Measurements from ENCODE around the gene TMEM178B. TPM values are rescaled to one million over a fixed set of nuclear protein-coding genes. Genes with fewer than 3 reads are reported as not detected.
"Not testable (repeated sequence)": the region's sequence is repeated elsewhere in the genome, so short reads cannot be mapped to it uniquely, and the experiment has no call there.

The TMEM178B gene
- total and polyA plus RNA-seq, 12 donors: 1.2 to 54.6 (median 25.7) TPM

DNA sequence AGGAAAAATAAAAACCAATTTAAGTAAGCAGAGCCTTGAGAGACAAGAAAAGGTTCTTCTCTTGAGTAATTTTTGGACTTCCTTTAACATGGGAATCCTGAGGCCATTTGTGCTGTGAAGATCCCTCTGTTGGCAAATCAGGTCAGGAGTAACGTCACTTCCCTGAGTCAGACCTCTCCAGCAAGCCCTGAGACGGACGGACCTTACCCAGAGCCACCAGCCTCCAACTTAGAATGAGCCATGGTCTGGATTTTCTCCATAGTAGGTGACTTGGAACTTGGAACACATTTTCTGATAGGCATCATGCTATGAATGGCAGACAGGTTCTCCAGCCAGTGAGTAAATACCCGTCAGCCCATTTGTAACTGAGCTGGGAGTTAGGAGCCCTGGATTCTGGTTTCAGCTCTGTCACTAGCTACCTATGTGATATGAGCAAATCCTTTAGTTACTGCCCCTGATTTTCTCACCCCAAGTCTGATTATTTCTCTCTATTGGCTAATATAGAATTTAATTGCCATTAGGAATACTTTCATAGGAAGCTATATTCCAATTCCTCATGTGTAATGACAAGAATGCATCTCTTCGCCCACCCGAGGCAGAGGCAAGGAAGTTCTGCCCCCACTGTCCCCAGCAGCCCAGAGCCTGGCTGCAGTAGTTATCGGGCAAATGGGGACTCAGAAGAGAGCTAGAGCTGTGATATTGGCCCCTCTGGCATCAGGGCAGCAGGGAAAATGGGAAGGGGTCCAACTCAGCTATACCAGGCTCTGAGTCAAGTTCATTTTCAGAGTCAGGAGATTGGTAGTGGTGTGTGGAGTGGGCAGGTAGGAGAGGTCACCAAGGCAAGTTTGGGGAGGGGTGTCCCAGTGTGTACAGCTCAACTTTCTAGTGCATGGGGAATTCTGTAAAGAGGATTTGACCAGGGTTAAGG is 323.6 kb downstream of the TMEM178B start:
- no peak for TF ChIP-seq CTCF (IDR thresholded peaks at IDR 0.05)
- peak; percentile 74 to 89 (median 78) for ATAC-seq
- Histone ChIP-seq H3K4me1 (peaks cover 0 to 30% (median 15%) of the 10 kb centered on the region in 9 donors), H3K27me3 (no peaks in the 10 kb centered on the region), H3K27ac (peak overlapping the region in 7 of 10 donors; percentile 1 to 60 (median 37)), H3K9me3 (no peaks in the 10 kb centered on the region), H3K36me3 (no peaks in the 10 kb centered on the region), H3K4me3 (no peak overlapping the region)
- DNase-seq: peak in 1 of 2 donors; percentile 40
- 59 to 67% methylated on average over 7 of the region's 7 CpGs for WGBS, 2 donors
- intact Hi-C loops (cut with DNase I): no loop called here

DNA sequence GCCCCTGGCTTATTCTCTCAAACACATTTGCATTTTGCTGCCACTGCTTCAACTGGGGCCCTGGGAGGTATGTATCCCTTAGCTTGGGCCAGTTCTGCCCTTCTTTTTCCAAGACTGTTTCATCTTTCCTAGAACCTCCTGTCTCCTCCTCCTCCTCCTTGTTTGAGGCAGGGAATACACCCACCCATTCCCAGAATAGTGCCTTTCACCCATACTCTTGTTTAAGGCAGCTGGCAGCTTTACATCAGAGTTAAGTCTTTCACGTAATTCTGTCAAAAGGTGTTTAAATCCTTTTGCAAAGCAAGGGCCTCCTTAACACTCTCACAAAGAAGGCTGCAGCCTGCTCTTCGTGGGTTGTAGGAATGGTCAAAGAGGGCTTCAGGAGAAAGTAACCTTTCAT is 326.5 kb downstream of the TMEM178B start:
- TF ChIP-seq CTCF (IDR thresholded peaks at IDR 0.05): no peak
- WGBS, 2 donors: 73 to 79% methylated on average over 2 of the region's 2 CpGs
- Histone ChIP-seq H3K4me3 (no peak overlapping the region), H3K4me1 (peaks cover 0 to 39% (median 21%) of the 10 kb centered on the region in 9 donors), H3K36me3 (no peaks in the 10 kb centered on the region), H3K27me3 (no peaks in the 10 kb centered on the region), H3K9me3 (no peaks in the 10 kb centered on the region), H3K27ac (no peak overlapping the region)
- ATAC-seq: no peak
- DNase-seq: no peak
- intact Hi-C loops (cut with DNase I): no loop called here

- Histone ChIP-seq H3K36me3 (no peaks in the 10 kb centered on the region), H3K4me3 (no peak overlapping the region), H3K27ac (peak overlapping the region in 9 of 10 donors; percentile 11 to 40 (median 19)), H3K4me1 (peaks cover 0 to 28% (median 20%) of the 10 kb centered on the region in 9 donors), H3K27me3 (no peaks in the 10 kb centered on the region), H3K9me3 (no peaks in the 10 kb centered on the region)
- ATAC-seq: peak in 7 of 8 donors; percentile 49 to 87 (median 75)
- no peak for TF ChIP-seq CTCF (IDR thresholded peaks at IDR 0.05)
- WGBS, 2 donors: 49 to 54% methylated on average over 9 of the region's 9 CpGs
- intact Hi-C loops (cut with DNase I): no loop called here
- peak; percentile 12 to 33 for DNase-seq
These were observed 328.6 kb downstream of the TMEM178B start for GRCh38 chr7:141402277-141402996.

DNA sequence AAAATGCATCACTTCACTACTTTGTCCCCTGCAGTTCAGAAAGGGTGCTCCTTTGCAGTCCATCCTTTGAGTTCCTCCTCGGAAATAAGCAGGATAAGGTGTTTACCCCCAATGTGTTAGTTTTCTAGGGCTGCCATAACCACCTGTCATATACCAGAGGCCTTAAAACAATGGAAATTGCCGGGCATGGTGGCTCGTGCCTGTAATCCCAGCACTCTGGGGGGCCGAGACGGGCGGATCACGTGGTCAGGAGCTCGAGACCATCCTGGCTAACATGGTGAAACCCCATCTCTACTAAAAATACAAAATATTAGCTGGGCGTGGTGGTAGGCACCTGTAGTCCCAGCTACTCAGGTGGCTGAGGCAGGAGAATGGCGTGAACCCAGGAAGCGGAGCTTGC is 330.0 kb downstream of the TMEM178B start:
- WGBS, 2 donors: 90 to 92% methylated on average over 11 of the region's 11 CpGs
- peak overlapping the region in 1 of 10 donors; percentile 39 for H3K27ac ChIP-seq
- intact Hi-C loops (cut with DNase I): not testable (repeated sequence)

More for the DNA sequence above, 330.0 kb downstream of the TMEM178B start:
- DNase-seq, H3K4me3 ChIP-seq, H3K9me3 ChIP-seq, H3K27me3 ChIP-seq, H3K36me3 ChIP-seq, ATAC-seq: not testable (repeated sequence)
- H3K4me1 ChIP-seq: peaks cover 0 to 17% (median 13%) of the 10 kb centered on the region in 9 donors
